AG04449 (cell line): ENCODE results near the gene LRBA.
"Not testable (repeated sequence)": the region's sequence is repeated elsewhere in the genome, so short reads cannot be mapped to it uniquely, and the experiment has no call there.

ENCODE experiments used
- CTCF ChIA-PET: fragments of 350-600 bp; formaldehyde crosslinking; extraction: SDS; loops from one replicate; lab custom pipeline; 2021; ENCODE audit warnings: antibody characterized with exemption; lab: Yijun Ruan, JAX
- POLR2A ChIA-PET: fragments of 400-600, 350-600 bp; formaldehyde crosslinking; extraction: SDS; loops from one replicate; lab custom pipeline; 2020; ENCODE audit warnings: antibody characterized with exemption, inconsistent platforms; lab: Yijun Ruan, JAX
- DNase-seq: peaks from one replicate; pipeline ENCODE4 v3.0.0-alpha.2; 2010; ENCODE audit warnings: low read depth, low spot score
- H3K4me3 ChIP-seq: 2 replicates; pipeline ENCODE4 v1.5.1; 2011; ENCODE audit warnings: low read depth, mild to moderate bottlenecking, control low read depth, low read length
- TF ChIP-seq, protein P1 (sequence below): IDR thresholded peaks from one replicate; pipeline ENCODE4 v1.5.1; 2011; ENCODE audit warnings: mild to moderate bottlenecking, moderate library complexity, low read length, control low read depth, inconsistent platforms; ENCODE audit not compliant: insufficient read depth; ENCODE audit errors: missing control alignments

Gene LRBA

DNA sequence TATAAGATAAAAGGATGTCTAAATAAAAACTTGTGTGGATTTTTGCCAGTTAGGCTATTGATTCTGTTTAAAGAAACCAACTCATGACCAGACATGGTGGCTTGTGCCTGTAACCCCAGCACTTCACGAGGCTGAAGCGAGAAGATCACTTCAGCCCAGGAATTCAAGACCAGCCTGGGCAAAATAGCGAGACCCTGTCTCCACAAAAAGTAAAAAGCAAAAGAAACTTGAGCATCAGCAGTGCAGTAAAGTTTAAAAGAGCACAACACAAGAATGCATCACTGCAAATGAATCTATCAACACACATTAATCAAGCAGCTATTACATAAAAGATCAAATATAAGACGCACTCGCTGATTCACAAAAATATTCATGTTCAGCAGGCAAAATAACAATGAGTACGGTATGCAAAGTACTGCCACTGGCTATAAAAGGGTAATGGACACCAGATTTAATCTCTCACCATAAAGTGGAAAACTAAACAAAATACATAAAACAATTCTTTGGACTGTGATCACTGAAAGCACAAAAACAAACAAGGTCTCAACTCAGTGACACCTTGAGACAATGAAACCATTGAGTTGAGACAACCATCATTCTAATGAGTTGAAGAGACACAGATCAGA lies 41.3 kb downstream of the LRBA start:
- ChIA-PET POLR2A (no interaction called here), CTCF (interaction anchor here (0.8 to 1.6 kb wide), 2 partner anchors 13 kb away, joined by 3 to 7 read pairs; no protein-coding TSS in a partner anchor)
- TF ChIP-seq, protein P1, sequence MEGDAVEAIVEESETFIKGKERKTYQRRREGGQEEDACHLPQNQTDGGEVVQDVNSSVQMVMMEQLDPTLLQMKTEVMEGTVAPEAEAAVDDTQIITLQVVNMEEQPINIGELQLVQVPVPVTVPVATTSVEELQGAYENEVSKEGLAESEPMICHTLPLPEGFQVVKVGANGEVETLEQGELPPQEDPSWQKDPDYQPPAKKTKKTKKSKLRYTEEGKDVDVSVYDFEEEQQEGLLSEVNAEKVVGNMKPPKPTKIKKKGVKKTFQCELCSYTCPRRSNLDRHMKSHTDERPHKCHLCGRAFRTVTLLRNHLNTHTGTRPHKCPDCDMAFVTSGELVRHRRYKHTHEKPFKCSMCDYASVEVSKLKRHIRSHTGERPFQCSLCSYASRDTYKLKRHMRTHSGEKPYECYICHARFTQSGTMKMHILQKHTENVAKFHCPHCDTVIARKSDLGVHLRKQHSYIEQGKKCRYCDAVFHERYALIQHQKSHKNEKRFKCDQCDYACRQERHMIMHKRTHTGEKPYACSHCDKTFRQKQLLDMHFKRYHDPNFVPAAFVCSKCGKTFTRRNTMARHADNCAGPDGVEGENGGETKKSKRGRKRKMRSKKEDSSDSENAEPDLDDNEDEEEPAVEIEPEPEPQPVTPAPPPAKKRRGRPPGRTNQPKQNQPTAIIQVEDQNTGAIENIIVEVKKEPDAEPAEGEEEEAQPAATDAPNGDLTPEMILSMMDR, result no peak

DNA sequence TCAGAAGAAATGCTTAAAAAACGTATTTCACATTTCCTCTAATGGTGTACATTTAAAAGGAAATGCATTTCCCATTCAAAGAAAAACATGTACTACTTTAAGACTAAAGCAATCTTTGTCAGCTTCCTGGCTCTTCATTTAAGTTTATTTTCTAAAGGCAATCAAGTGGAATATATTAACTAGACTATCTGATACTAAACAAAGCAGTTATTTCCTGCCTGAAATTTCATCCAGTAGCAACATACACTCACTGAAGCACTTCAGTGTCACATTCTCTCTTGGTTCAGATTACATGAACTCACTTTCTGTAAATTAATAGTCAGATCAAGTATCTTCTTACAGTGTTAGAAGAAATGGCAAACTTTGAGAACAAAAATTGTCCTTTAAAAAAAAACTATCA lies 42.5 kb downstream of the LRBA start:
- TF ChIP-seq, protein P1, result no peak
- no peak overlapping the region for H3K4me3 ChIP-seq
- POLR2A ChIA-PET, result no interaction called here
- DNase-seq, result no peak
- CTCF ChIA-PET, result interaction anchor here (0.8 to 2.9 kb wide), 2 partner anchors 11 to 12 kb away, joined by 3 to 17 read pairs; no protein-coding TSS in a partner anchor

More for the DNA sequence above, 41.3 kb downstream of the LRBA start:
- DNase-seq, result no peak
- no peak overlapping the region for H3K4me3 ChIP-seq

DNA sequence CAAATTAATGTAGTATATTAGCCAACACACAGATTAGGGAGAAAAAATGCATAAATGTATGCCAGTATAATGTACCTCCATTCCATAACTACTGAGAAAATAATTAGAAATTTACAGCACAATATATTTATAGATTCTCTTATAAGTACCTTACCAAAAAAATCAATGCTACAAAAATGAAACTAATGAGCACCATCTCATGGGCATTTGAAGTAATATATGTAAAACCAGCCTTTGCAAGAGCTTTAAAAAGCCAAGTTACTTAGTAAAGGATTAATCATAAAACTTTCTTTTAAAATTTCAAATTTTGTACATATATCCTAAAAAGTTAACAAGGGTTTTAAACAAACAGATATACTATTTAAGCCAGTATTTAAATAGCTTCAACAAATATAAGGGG lies 43.2 kb downstream of the LRBA start:
- no peak for DNase-seq
- no peak overlapping the region for H3K4me3 ChIP-seq
- ChIA-PET CTCF (interaction anchor here (0.7 to 2.9 kb wide), 3 partner anchors 10 to 48 kb away, joined by 3 to 17 read pairs (median 4); no protein-coding TSS in a partner anchor), POLR2A (no interaction called here)
- TF ChIP-seq, protein P1, result no peak

DNA sequence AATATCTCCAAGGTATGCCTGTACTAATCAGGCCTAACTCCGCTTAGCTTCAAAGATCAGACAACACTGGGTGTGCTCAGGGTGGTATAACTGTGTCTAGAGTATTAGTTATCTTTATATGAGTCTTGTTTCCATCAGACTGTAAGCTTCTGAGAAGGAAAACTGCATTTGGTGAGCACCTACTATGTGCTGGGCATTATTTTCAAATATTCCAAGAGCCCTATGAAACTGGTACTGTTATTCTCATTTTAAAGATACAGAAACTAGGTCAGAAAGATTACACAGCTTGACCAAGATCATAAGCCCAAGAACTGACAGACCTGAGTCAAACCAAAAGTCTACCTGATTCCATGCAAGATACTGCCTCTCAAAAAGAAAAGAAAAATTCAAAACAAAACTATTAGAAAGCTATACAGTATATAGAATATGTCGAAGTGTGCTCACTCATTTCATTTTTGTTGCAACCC lies 44.4 kb downstream of the LRBA start:
- H3K4me3 ChIP-seq, result no peak overlapping the region
- DNase-seq, result no peak
- POLR2A ChIA-PET, result no interaction called here
- TF ChIP-seq, protein P1, result no peak
- CTCF ChIA-PET, result interaction anchor here (1.2 to 2.9 kb wide), 2 partner anchors 9 to 11 kb away, joined by 4 to 17 read pairs; no protein-coding TSS in a partner anchor

DNA sequence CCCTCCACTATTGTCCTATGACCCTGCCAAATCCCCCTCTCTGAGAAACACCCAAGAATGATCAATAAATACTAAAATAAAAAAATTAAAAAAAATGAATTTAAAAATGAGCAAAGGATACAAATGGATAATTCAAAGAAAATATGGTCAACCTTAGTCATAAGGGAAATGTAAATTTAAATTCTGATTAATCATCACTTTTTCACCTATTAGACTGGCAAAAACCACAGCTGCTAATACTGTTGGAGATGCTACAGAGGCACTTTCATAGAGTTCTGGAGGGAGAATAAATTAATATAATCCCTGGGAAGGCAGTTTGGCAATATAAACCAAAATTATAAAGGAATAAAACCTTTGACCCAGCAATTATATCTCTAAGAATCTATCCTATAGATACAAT lies 50.3 kb downstream of the LRBA start:
- POLR2A ChIA-PET, result no interaction called here
- TF ChIP-seq, protein P1, result no peak
- CTCF ChIA-PET, result interaction anchor here (1.0 kb wide), 1 partner anchor 22 kb away, joined by 3 read pairs; no protein-coding TSS in a partner anchor
- DNase-seq, result no peak
- no peak overlapping the region for H3K4me3 ChIP-seq

DNA sequence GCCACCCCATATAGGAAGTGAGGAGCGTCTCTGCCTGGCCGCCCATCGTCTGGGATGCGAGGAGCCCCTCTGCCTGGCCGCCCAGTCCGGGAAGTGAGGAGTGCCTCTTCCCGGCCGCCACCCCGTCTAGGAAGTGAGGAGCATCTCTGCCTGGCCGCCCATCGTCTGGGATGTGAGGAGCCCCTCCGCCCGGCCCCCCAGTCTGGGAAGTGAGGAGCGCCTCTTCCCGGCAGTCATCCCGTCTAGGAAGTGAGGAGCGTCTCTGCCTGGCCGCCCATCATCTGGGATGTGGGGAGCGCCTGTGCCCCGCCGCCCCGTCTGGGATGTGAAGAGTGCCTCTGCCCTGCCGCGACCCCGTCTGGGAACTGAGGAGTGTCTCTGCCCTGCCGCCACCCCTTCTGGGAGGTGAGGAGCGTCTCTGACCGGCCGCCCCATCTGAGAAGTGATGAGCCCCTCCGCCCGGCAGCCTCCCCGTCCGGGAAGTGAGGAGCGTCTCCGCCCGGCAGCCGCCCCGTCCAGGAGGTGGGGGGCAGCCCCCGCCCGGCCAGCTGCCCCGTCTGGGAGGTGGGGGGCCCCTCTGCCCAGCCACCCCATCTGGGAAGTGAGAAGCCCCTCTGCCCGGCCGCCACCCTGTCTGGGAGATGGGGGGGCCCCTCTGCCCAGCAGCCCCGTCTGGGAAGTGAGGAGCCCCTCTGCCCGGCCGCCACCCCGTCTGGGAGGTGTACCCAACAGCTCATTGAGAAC lies 51.3 kb downstream of the LRBA start:
- POLR2A ChIA-PET, H3K4me3 ChIP-seq, CTCF ChIA-PET, DNase-seq: not testable (repeated sequence)
